ENCODE results near the gene YIF1B.
"Not testable (repeated sequence)": the region's sequence is repeated elsewhere in the genome, so short reads cannot be mapped to it uniquely, and the experiment has no call there.

Gene YIF1B, protein sequence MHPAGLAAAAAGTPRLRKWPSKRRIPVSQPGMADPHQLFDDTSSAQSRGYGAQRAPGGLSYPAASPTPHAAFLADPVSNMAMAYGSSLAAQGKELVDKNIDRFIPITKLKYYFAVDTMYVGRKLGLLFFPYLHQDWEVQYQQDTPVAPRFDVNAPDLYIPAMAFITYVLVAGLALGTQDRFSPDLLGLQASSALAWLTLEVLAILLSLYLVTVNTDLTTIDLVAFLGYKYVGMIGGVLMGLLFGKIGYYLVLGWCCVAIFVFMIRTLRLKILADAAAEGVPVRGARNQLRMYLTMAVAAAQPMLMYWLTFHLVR

DNA sequence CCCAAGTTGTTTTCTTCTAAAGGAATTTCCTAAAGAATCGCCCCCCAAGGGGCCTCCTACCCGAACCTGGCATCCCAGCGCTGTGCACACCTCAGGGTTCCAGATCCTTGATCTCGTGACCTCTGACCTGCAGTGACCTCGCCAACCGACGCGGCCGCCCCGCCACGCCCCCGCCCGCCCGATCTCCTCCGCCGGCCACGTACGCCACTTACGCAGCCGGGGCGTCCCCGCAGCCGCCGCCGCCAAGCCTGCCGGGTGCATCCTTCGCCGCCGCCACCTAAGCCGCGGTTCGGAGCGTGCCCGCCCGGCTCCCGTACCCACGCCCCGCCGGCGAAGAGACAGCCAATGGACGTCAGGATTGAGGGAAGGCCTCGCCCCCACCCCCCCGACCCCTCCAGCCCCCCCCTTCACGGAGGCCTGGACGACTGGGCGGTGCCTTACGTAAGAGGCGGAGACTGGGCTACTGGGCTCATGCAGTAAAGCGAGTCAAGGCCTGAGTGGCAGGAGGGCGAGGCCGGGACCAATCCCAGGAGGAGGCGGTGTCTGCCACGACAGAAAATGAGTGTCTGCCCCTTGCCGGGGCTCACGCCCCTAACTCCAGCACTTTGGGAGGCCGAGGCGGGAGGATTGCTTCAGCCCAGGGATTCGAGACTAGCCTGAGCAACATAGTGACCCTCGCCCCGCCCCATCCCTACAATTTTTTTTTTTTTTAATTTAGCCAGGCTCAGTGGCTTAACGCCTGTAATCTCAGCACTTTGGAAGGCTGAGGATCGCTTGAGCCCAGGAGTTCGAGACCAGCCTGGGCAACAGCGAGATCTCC lies at the start of gene YIF1B:
Gene YIF1B, minus strand, starts transcription at position 291 of the 820 bp plus-strand sequence. Its CDS starts 30 bp downstream, at position 261.
- peak; percentile 98 for DNase-seq (ENCODE audit: low read depth)

DNA sequence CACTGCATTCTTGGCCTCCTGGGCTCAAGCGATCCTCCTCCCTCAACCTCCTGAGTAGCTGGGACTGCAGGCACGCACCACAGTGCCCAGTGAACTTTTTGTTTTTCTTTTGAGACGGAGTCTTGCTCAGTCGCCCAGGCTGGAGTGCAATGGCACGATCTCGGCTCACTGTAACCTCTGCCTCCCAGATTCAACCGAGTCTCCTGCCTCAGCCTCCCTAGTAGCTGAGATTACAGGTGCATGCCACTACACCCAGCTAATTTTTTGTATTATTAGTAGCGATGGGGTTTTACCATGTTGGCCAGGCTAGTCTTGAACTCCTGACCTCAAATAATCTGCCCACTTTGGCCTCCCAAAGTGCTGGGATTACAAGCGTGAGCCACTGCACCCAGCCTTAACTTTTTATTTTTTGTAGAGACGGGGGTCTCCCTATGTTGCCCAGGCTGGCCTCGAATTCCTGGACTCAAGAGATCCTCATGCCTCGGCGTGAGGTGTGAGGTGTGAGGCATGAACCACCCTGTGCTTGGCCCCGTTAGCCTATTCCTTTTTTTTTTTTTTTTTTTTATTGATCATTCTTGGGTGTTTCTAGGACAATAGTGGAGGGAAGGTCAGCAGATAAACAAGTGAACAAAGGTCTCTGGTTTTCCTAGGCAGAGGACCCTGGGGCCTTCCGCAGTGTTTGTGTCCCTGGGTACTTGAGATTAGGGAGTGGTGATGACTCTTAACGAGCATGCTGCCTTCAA lies 47.4 kb upstream of the YIF1B start:
- not testable (repeated sequence) for DNase-seq (ENCODE audit: low read depth)

DNA sequence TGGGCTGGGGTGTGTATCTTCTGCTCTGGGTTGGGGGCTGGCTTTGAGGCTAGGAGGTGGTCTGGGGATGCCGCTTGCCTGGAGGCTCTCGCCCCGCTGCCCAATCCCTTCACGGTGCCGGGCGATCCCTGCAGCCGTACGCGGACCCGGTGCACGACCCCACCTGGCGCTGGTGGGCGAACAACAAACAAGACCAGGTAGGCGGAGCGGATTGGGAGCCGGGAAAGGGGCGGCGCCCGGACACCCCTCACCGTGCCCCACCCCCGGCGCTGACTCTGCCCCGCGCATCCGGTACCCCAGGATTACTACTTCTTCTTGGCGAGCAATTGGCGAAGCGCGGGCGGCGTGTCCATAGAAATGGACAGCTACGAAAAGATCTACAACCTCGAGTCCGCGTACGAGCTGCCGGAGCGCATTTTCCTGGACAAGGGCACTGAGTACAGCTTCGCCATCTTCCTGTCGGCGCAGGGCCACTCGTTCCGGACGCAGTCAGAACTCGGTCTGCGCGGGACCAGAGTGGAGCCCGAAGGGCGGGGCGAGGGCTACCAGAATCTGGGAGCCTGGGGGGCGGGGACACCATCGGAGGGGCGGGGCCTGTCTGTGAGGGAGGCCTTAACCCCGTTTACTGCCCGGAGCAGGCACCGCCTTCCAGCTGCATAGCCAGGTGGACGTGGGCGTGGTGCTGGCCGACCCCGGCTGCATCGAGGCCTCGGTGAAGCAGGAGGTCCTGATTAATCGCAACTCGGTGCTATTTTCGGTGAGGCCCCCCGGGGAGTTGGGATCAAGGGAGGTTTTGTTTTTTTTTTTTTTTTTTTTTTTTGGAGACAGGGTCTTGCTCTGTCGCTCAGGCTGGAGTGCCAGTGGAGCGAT lies 46.6 kb upstream of the YIF1B start:
- DNase-seq (ENCODE audit: low read depth): peak; percentile 64

DNA sequence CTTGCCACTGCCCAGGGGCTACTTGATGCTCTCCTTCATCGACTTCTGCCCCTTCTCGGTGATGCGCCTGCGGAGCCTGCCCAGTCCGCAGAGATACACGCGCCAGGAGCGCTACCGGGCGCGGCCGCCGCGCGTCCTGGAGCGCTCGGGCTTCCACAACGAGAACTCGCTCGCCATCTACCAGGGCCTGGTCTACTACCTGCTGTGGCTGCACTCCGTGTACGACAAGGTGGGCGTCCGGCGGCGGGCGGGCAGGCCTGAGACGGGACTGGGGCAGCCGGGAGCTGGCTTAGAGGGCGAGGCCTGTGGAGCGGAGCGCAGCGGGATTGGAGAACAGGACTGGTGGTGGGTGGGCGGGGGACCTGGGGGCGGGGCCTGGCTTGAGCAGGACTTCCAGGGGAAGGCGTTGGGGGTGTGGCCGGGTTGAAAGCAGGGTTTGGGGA lies 45.9 kb upstream of the YIF1B start:
- DNase-seq (ENCODE audit: low read depth): peak; percentile 80

DNA sequence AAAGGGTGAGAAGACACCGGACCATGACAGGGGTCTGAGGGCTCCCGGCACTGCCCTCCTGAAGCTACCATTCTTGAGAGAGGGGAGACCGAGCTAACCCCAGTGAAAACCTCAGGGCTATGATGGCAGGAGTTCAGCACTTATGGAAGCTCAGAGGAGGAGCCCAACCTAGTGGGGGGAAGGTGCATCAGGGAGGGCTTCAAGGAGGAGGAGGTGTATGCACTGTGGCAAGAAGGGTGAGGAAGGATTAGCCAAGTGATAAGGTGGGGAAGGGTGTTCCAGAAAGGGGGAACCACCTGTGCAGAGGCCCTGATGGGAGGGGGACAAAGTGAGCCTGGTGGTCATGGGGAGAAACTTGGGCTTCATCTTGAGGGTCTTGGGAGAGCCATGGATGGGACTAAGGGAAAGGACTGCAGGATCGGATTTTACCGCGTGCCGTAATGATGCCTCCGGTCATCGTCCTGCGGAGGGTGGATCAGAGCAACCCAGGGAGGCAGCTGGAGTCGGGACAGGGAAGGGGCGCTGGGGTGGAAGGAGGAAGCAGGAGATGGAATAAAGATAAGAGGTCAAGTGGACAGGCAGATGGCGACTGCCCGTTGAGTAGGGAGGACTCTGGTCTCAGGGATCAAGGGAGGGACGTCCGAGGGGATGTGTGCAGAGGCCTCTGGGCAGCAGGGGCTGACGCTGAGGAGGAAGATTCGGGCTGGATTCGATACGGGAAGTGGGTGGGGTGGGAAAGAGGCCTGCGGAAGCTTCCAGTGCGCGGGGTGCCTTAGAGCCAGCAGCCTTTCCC lies 45.3 kb upstream of the YIF1B start:
- DNase-seq (ENCODE audit: low read depth): no peak

DNA sequence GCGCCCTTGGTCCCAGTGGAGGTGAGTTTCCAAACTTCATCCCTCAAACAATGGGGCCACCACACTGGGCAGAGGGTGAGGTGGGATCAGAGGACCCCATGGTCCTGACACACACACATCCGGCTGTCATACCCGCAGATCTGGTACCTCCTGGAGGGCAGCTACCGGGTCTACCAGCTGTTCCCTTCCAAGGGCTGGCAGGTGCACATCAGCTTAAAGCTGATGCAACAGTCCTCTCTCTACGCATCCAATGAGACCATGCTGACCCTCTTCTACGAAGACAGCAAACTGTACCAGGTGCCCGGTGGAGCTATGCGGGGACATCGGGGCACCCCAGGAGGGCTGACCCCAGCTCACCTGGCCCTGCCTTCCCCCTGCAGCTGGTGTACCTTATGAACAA lies 44.6 kb upstream of the YIF1B start:
- DNase-seq (ENCODE audit: low read depth): no peak

DNA sequence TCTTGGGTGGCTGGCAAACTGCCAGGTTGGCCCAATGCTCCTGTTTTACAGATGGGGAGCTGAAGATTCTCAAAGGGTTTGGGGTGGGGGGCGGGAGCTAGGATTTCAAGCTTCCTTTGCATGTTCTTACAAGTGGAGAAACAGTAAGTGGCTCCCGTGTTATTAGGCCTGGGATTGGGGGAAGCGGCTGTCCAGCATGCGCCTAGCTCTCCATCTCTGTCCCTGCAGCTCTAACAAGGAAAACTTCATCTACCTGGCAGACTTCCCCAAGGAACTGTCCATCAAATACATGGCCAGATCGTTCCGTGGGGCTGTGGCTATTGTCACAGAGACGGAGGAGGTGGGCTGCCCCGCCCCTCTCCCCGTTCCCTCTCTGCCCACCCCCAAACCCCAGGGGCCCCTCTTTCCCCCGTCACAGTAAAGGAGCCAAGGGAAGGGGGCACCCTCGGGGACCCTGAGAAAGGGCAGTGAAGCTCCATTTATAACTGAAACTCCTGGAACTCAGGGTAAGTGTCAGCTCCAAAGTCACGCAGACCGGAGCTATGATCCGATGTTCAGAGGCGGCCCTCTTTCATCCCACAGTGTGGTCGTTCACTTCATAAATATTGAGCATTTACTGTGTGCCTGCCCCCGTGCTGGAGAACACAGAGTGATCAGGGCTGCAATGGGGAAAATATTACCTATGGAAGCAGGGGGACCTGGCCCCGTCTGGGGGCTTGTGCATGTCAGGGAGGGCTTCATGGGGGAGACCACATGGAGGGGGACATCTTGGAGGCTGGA lies 43.7 kb upstream of the YIF1B start:
- DNase-seq (ENCODE audit: low read depth): no peak

DNA sequence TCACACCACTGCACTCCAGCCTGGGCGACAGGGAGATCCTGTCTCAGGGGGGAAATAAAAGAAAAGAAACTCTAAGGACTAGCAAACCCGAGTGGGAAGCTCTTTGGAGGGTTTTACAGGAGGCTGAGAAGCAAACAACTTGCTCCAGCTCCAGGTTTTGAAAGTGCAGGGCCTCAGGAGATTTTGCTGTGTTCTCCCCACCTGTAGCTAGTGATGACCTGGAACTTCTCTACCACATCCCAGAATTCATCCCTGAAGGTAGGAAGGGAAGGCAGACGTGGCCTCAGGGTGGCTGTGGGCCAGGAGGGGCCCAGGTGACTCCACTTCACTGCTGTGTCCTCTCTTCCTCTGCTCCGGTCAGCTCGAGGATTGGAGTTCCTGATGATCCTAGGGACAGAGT lies 42.3 kb upstream of the YIF1B start:
- no peak for DNase-seq (ENCODE audit: low read depth)

DNA sequence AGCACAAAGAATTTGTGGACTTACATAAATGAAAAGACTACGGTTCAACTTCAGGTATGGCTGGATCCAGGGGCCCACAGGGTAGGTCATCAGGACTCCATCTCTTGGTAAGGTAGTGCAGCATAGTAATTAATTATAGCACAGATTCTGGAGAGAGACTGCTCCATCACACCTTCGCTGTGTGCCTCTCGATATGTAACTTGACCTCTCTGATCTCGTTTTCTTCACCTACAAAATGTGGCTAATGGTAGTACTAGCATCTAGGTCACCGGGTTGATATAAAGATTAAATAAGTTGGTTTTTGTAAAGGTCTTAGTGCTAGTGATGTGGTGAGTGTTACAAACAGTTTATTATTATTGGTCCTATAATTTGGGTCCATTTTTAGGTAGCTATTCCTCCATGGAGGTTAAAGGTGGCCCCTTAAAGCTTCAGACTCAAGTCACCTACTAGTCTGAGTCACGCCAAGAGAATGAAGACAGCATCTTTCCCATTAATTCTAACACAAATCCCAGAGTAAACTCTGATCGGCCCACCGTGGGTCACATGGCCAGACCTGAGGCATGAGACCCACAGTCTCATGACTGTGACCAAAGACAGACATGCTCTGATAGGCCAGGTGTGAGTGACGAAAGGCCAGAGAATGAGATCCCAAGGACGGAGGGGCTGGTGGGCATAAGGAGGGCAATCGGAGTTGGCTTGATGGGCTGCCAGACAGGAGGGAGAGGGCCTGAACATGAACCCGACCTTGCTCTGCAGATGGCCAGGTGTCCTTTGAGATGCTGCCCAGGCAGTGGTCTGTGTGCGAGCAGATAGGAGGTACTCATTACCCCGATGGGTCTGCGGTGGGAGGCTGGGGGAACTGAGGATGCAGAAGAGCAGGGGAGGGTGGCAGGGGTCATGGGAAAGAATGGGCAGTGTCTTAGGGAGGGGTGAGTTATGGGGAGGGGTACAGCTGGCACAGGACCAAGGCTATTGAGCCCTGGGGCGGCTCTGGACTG lies 40.3 kb upstream of the YIF1B start:
- DNase-seq (ENCODE audit: low read depth): no peak

DNA sequence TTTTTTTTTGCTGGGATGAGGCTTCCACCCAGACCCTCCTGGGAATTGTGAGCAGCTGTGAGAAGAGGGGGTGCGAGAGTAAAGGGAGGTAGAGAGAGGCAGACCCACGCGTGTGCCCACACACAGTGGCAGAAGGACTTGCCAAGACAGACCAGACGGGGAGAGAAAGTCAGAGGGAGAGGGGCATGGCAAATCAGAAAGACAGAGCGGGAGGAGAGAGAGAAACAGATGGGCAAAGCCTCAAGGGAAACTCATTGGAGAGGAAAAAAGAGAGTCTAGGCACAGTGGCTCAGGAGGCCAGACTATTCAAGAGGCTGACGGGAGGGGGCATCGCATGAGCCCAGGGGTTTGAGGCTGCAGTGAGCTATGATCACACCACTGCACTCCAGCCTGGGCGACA lies 36.9 kb upstream of the YIF1B start:
- no peak for DNase-seq (ENCODE audit: low read depth)

DNA sequence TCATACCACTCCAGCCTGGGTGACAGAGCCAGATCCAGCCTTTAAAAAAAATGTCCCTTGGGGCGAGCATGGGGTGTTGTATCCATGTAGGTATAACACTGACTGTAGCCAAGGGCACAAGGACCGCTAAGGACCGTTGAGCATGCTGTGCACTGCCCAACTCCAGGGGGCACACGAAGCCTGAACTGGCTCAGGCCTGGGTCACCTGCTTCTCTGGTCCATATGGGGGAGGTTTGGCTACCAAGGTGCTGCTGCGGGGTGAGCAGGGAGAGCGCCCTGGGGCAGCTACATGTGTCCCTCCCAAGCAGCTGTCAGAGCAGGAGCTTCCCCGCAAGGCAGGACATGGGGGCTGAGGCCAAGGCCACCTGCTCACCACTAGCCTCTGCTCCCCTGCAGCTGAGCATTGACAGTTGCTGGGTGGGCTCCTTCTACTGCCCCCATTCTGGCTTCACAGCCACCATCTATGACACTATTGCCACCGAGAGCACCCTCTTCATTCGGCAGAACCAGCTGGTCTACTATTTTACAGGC lies 36.2 kb upstream of the YIF1B start:
- DNase-seq (ENCODE audit: low read depth): no peak

DNA sequence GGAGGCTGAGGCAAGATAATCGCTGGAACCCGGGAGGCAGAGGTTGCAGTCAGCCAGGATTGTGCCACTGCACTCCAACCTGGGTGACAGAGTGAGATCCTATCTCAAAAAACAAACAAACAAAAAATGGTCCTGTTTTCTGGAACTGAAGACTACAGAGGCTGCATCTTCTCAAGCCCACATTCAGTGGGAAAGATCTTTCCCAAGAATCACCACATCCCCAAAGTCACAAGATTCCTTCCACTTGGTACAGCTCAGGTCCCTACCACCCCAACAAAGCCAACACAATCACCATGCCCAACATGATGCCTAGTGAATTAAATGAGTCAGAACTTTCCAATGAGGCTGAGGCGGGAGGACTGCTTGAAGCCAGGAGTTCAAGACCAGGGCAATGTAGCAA lies 35.1 kb upstream of the YIF1B start:
- no peak for DNase-seq (ENCODE audit: low read depth)

DNA sequence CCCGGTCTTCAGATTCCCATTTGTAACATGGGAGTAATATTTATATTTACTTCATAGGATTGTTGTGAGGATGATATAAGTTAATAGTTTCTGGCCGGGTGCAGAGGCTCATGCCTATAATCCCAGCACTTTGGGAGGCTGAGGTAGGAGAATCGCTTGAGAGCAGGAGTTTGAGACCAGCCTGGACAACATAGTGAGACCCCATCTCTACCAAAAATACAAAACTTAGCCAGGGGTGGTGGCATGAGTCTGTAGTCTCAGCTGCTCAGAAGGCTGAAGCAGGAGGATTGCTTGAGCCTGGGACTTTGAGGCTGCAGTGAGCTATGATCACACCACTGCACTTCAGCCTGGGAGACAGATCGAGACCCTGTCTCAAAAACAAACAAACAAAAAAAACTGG lies 31.1 kb upstream of the YIF1B start:
- no peak for DNase-seq (ENCODE audit: low read depth)

DNA sequence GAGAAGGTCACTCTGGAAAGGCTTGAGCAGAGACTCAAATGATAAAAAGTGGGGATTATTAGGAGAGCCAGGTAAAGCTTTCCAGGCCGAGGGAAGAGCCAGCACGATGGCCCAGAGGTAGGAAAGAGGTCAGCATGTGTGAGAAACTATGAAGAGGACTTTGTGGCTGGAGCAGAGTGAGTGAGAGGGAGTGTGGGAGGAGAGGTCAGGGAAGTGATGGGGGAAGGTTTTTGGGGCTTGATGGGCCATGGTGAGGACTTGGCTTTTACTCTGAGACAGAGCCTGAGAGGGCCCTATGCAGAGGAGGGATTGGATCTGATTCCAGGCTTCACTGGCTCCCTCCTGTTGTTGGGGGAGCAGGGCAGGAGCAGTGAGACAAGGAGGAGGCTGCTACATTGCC lies 25.2 kb upstream of the YIF1B start:
- DNase-seq (ENCODE audit: low read depth): no peak

DNA sequence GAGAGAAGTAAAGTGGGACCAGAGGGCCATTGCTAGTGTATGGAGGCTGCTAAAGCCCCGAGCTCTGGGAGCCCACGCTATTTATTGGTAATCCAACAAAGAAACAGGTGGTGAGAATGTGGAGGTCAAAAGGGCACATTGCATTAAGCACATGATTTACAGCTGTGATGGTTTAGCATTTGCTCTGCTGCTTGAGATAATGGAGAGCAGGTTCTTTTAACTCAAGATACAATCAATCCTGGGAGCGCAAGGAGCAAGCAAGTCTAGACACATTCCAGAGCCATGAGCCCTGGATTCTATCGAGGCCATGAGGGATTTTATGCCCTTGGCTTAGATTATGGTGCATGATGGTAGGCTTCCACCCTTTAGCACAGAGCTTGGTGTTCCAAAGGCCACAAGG lies 23.3 kb upstream of the YIF1B start:
- peak; percentile 21 for DNase-seq (ENCODE audit: low read depth)

DNA sequence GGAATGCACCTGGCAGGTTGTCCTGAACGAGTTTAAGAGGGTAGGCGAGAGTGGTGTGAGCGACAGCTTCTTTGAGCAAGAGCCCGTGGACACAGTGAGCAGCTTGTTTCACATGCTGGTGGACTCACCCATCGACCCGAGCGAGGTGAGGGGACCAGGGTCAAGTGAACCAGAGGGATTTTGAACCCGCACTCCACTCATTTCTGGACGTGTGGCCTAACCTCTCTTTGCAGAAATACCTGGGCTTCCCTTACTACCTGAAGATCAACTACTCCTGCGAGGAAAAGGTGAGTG lies 21.6 kb upstream of the YIF1B start:
- no peak for DNase-seq (ENCODE audit: low read depth)

DNA sequence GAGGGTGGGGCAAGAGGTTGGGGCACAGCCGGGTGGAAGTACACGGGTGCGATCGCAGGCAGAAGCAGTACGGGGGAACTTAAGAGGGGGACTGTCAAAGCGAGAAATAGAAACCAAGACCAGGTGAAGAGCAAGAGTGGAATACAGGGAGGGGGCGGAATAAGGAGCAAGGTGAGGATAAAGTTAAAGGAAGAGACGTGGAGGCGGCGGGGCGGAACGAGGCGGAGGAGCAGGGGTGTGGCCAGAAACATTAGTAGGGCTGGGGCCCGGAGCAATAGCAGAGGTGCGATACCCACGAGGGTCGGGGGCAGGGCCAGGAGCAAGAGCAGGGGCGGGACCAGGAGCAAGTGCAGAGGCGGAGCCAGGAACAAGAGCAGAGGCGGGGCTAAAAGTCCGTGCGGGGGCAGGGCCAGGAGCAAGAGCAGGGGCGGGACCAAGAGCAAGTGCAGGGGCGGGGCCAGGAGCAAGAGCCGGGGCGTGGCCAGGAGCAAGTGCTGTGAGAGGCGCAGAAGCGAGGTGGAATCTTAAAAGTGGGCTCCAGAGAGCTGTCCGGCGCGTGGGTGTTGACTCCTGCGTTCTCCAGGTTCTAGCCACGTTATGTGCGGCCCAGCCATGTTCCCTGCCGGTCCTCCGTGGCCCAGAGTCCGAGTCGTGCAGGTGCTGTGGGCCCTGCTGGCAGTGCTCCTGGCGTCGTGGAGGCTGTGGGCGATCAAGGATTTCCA lies 21.1 kb upstream of the YIF1B start:
- DNase-seq (ENCODE audit: low read depth): peak; percentile 96
